HL-60 (cell line): ENCODE data around the gene DPY19L1.

Source experiments
- GABPA ChIP-seq: IDR thresholded peaks from 2 replicates; pipeline ENCODE4 v1.6.1; 2012; ENCODE audit warnings: low read depth
- POLR2AphosphoS5 ChIP-seq: IDR thresholded peaks from 2 replicates; pipeline ENCODE4 v1.6.1; 2012; ENCODE audit warnings: low read depth
- SPI1 ChIP-seq: IDR thresholded peaks from 2 replicates; pipeline ENCODE4 v1.6.1; 2012; ENCODE audit warnings: low read depth, mild to moderate bottlenecking, borderline replicate concordance
- TF ChIP-seq, protein P1 (sequence below): IDR thresholded peaks from one replicate; pipeline ENCODE4 v1.5.1; 2011; ENCODE audit warnings: low read length, control low read depth, inconsistent platforms; ENCODE audit not compliant: insufficient read depth
- TF ChIP-seq, protein P2 (sequence below): IDR thresholded peaks from 2 replicates; pipeline ENCODE4 v1.6.1; 2012; ENCODE audit warnings: low read depth; ENCODE audit not compliant: insufficient replicate concordance

GRCh38 chr7:34904987-34905386, 132.3 kb downstream of the DPY19L1 start:
- TF ChIP-seq, protein P1, sequence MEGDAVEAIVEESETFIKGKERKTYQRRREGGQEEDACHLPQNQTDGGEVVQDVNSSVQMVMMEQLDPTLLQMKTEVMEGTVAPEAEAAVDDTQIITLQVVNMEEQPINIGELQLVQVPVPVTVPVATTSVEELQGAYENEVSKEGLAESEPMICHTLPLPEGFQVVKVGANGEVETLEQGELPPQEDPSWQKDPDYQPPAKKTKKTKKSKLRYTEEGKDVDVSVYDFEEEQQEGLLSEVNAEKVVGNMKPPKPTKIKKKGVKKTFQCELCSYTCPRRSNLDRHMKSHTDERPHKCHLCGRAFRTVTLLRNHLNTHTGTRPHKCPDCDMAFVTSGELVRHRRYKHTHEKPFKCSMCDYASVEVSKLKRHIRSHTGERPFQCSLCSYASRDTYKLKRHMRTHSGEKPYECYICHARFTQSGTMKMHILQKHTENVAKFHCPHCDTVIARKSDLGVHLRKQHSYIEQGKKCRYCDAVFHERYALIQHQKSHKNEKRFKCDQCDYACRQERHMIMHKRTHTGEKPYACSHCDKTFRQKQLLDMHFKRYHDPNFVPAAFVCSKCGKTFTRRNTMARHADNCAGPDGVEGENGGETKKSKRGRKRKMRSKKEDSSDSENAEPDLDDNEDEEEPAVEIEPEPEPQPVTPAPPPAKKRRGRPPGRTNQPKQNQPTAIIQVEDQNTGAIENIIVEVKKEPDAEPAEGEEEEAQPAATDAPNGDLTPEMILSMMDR = no peak
- TF ChIP-seq POLR2AphosphoS5 (no peak), GABPA (no peak), SPI1 (no peak)
- TF ChIP-seq, protein P2, sequence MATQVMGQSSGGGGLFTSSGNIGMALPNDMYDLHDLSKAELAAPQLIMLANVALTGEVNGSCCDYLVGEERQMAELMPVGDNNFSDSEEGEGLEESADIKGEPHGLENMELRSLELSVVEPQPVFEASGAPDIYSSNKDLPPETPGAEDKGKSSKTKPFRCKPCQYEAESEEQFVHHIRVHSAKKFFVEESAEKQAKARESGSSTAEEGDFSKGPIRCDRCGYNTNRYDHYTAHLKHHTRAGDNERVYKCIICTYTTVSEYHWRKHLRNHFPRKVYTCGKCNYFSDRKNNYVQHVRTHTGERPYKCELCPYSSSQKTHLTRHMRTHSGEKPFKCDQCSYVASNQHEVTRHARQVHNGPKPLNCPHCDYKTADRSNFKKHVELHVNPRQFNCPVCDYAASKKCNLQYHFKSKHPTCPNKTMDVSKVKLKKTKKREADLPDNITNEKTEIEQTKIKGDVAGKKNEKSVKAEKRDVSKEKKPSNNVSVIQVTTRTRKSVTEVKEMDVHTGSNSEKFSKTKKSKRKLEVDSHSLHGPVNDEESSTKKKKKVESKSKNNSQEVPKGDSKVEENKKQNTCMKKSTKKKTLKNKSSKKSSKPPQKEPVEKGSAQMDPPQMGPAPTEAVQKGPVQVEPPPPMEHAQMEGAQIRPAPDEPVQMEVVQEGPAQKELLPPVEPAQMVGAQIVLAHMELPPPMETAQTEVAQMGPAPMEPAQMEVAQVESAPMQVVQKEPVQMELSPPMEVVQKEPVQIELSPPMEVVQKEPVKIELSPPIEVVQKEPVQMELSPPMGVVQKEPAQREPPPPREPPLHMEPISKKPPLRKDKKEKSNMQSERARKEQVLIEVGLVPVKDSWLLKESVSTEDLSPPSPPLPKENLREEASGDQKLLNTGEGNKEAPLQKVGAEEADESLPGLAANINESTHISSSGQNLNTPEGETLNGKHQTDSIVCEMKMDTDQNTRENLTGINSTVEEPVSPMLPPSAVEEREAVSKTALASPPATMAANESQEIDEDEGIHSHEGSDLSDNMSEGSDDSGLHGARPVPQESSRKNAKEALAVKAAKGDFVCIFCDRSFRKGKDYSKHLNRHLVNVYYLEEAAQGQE = no peak
